H9 (cell line): ENCODE measurements around the gene CD164. TPM values are rescaled to one million over a fixed set of nuclear protein-coding genes. Genes with fewer than 3 reads are reported as not detected.

Source experiments
- DNase-seq: peaks from one replicate; pipeline ENCODE4 v3.0.0-alpha.2; 2017
- H2AFZ ChIP-seq: one replicate; pipeline ENCODE4 v1.6.1; 2013; ENCODE audit warnings: mild to moderate bottlenecking, low read length, control low read depth, moderate library complexity
- H2AK5ac ChIP-seq: 2 replicates; pipeline ENCODE4 v1.6.1; 2013; ENCODE audit warnings: low read length, control low read depth, mixed read lengths; ENCODE audit not compliant: insufficient read length
- H2BK120ac ChIP-seq: one replicate; pipeline ENCODE4 v1.6.1; 2013; ENCODE audit warnings: low read depth, mild to moderate bottlenecking, low read length, control low read depth, inconsistent platforms; ENCODE audit not compliant: poor library complexity, severe bottlenecking
- H2BK12ac ChIP-seq: 2 replicates; pipeline ENCODE4 v1.6.1; 2013; ENCODE audit warnings: low read length, control low read depth, mixed read lengths, low read depth; ENCODE audit not compliant: insufficient read length
- H2BK15ac ChIP-seq: 2 replicates; pipeline ENCODE4 v1.6.1; 2013; ENCODE audit warnings: low read depth, low read length, control low read depth
- H2BK20ac ChIP-seq: one replicate; pipeline ENCODE4 v1.6.1; 2013; ENCODE audit warnings: low read depth, mild to moderate bottlenecking, low read length, control low read depth, inconsistent platforms; ENCODE audit not compliant: poor library complexity, severe bottlenecking
- H2BK5ac ChIP-seq: 2 replicates; pipeline ENCODE4 v1.6.1; 2013; ENCODE audit warnings: low read length, control low read depth, mixed read lengths; ENCODE audit not compliant: insufficient read length
- H3K14ac ChIP-seq: 2 replicates; pipeline ENCODE4 v1.6.1; 2013; ENCODE audit warnings: low read length, control low read depth; ENCODE audit not compliant: insufficient read depth
- H3K18ac ChIP-seq: 2 replicates; pipeline ENCODE4 v1.6.1; 2013; ENCODE audit warnings: low read depth, mild to moderate bottlenecking, mixed read lengths, low read length, control low read depth; ENCODE audit not compliant: insufficient read length
- H3K23ac ChIP-seq: 2 replicates; pipeline ENCODE4 v1.6.1; 2013; ENCODE audit warnings: low read length, control low read depth, mixed read lengths, low read depth; ENCODE audit not compliant: insufficient read length
- H3K23me2 ChIP-seq: 2 replicates; pipeline ENCODE4 v1.6.1; 2013; ENCODE audit warnings: low read depth, mild to moderate bottlenecking, mixed read lengths, low read length, control low read depth; ENCODE audit not compliant: insufficient read length, poor library complexity, severe bottlenecking
- H3K27ac ChIP-seq: 2 replicates; pipeline ENCODE4 v1.5.1; 2013; ENCODE audit warnings: low read length, control low read depth, mixed read lengths, low read depth; ENCODE audit not compliant: insufficient read length
- H3K27me3 ChIP-seq: 2 replicates; pipeline ENCODE4 v1.6.1; 2013; ENCODE audit warnings: low read length, control low read depth, inconsistent platforms; ENCODE audit not compliant: insufficient read depth
- H3K4ac ChIP-seq: 2 replicates; pipeline ENCODE4 v1.6.1; 2013; ENCODE audit warnings: low read depth, mild to moderate bottlenecking, control low read depth, inconsistent platforms, low read length, moderate library complexity
- H3K4me1 ChIP-seq: 2 replicates; pipeline ENCODE4 v1.6.1; 2013; ENCODE audit warnings: low read length, control low read depth, inconsistent platforms; ENCODE audit not compliant: insufficient read depth
- H3K4me2 ChIP-seq: 2 replicates; pipeline ENCODE4 v1.6.1; 2013; ENCODE audit warnings: low read length, control low read depth, mixed read lengths; ENCODE audit not compliant: insufficient read length, insufficient read depth
- H3K56ac ChIP-seq: 2 replicates; pipeline ENCODE4 v1.6.1; 2013; ENCODE audit warnings: low read depth, mild to moderate bottlenecking, mixed read lengths, low read length, control low read depth; ENCODE audit not compliant: insufficient read length
- H3K79me1 ChIP-seq: 2 replicates; pipeline ENCODE4 v1.6.1; 2013; ENCODE audit warnings: low read depth, mild to moderate bottlenecking, moderate library complexity, low read length, control low read depth, inconsistent platforms; ENCODE audit not compliant: insufficient read depth, poor library complexity, severe bottlenecking
- H3K79me2 ChIP-seq: 2 replicates; pipeline ENCODE4 v1.6.1; 2013; ENCODE audit warnings: low read length, control low read depth, inconsistent platforms; ENCODE audit not compliant: insufficient read depth
- H3K9ac ChIP-seq: 2 replicates; pipeline ENCODE4 v1.6.1; 2013; ENCODE audit warnings: low read length, control low read depth, mixed read lengths; ENCODE audit not compliant: insufficient read length; ENCODE audit errors: extremely low read depth
- H3K9me3 ChIP-seq: one replicate; pipeline ENCODE4 v1.6.1; 2013; ENCODE audit warnings: low read depth, low read length, inconsistent platforms; ENCODE audit not compliant: control insufficient read depth
- H3T11ph ChIP-seq: one replicate; pipeline ENCODE4 v1.6.1; 2013; ENCODE audit warnings: mild to moderate bottlenecking, low read length, control low read depth, inconsistent platforms
- H4K20me1 ChIP-seq: one replicate; pipeline ENCODE4 v1.6.1; 2013; ENCODE audit not compliant: control insufficient read depth, insufficient read length, insufficient read depth
- H4K5ac ChIP-seq: 2 replicates; pipeline ENCODE4 v1.6.1; 2013; ENCODE audit warnings: low read depth, mild to moderate bottlenecking, mixed read lengths, low read length, control low read depth; ENCODE audit not compliant: insufficient read length
- H4K8ac ChIP-seq: replicated peaks from 2 replicates; pipeline ENCODE4 v1.6.1; 2013; ENCODE audit warnings: low read length, control low read depth, mixed read lengths, low read depth; ENCODE audit not compliant: insufficient read length
- H4K91ac ChIP-seq: 2 replicates; pipeline ENCODE4 v1.6.1; 2013; ENCODE audit warnings: low read depth, mild to moderate bottlenecking, moderate library complexity, mixed read lengths, low read length, control low read depth; ENCODE audit not compliant: insufficient read length
- H3K27ac Mint-ChIP-seq, 3 experiments: 2 replicates in 2 of 3; 3 replicates in 1 of 3; pipeline ENCODE4 v1.8.0; 2020 to 2021; ENCODE audit warnings: mixed read lengths in 3 of 3, mild to moderate bottlenecking in 1 of 3, moderate library complexity in 1 of 3
- H3K27me3 Mint-ChIP-seq: 2 replicates; pipeline ENCODE4 v1.8.0; 2021; ENCODE audit warnings: low read depth, mild to moderate bottlenecking, moderate library complexity, mixed read lengths
- H3K36me3 Mint-ChIP-seq, 3 experiments: 2 replicates in 2 of 3; 3 replicates in 1 of 3; pipeline ENCODE4 v1.8.0; 2020 to 2021; ENCODE audit warnings: low read depth in 3 of 3, mixed read lengths in 3 of 3; ENCODE audit not compliant: insufficient read depth in 1 of 3
- H3K4me1 Mint-ChIP-seq, 2 experiments: 2 replicates each; pipeline ENCODE4 v1.8.0; 2020; ENCODE audit warnings: mixed read lengths in 2 of 2
- H3K4me3 Mint-ChIP-seq, 2 experiments: 2 replicates in 1 of 2; 3 replicates in 1 of 2; pipeline ENCODE4 v1.8.0; 2020 to 2021; ENCODE audit warnings: mild to moderate bottlenecking in 2 of 2, mixed read lengths in 2 of 2, moderate library complexity in 1 of 2
- H3K9me3 Mint-ChIP-seq, 2 experiments: 2 replicates in 1 of 2; 3 replicates in 1 of 2; pipeline ENCODE4 v1.8.0; 2020; ENCODE audit warnings: mild to moderate bottlenecking in 2 of 2, mixed read lengths in 2 of 2, moderate library complexity in 1 of 2
- total RNA-seq: library from RNA; stranded (reverse); gene quantifications from 2 replicates; pipeline ENCODE4 v1.2.1, GENCODE V29; 2021
- TF ChIP-seq, protein P1 (sequence below): fragments of 200-600 bp; sonication (generic); conservative IDR thresholded peaks from 3 replicates; pipeline ENCODE4 v1.8.0; 2021; ENCODE audit warnings: antibody characterized with exemption, mild to moderate bottlenecking

Gene CD164
- total RNA-seq, 1 experiment from 2014 or later: 130 TPM

GRCh38 chr6:109358204-109358603 lies 24.1 kb downstream of the CD164 start:
- no peak overlapping the region for H4K5ac ChIP-seq
- H4K8ac ChIP-seq: no peak overlapping the region
- no peak overlapping the region for H3T11ph ChIP-seq
- no peak overlapping the region for H2BK12ac ChIP-seq
- no peak overlapping the region for H3K4ac ChIP-seq
- H3K56ac ChIP-seq: no peak overlapping the region
- no peak overlapping the region for H3K23ac ChIP-seq
- H3K23me2 ChIP-seq: no peaks in the 10 kb centered on the region
- no peak overlapping the region for H3K4me2 ChIP-seq
- no peak overlapping the region for H3K27ac ChIP-seq
- no peak overlapping the region for H3K14ac ChIP-seq
- Mint-ChIP-seq H3K4me1 (peaks cover 0 to 4% of the 10 kb centered on the region in 2 experiments; a peak in 3 of 4 replicates), H3K9me3 (peaks cover 6 to 14% of the 10 kb centered on the region in 2 experiments; a peak in 4 of 5 replicates), H3K4me3 (no peak overlapping the region), H3K36me3 (peaks cover 60 to 69% (median 62%) of the 10 kb centered on the region in 3 experiments), H3K27ac (no peak overlapping the region), H3K27me3 (no peaks in the 10 kb centered on the region)
- H3K9me3 ChIP-seq: peaks cover 7% of the 10 kb centered on the region
- H2AK5ac ChIP-seq: no peak overlapping the region
- no peaks in the 10 kb centered on the region for H3K4me1 ChIP-seq
- H2AFZ ChIP-seq: no peak overlapping the region
- H3K27me3 ChIP-seq: no peaks in the 10 kb centered on the region
- H2BK20ac ChIP-seq: no peak overlapping the region
- H4K20me1 ChIP-seq: no peaks in the 10 kb centered on the region
- no peak overlapping the region for H2BK15ac ChIP-seq
- H3K79me2 ChIP-seq: no peaks in the 10 kb centered on the region
- no peak overlapping the region for H3K18ac ChIP-seq
- TF ChIP-seq, protein P1, sequence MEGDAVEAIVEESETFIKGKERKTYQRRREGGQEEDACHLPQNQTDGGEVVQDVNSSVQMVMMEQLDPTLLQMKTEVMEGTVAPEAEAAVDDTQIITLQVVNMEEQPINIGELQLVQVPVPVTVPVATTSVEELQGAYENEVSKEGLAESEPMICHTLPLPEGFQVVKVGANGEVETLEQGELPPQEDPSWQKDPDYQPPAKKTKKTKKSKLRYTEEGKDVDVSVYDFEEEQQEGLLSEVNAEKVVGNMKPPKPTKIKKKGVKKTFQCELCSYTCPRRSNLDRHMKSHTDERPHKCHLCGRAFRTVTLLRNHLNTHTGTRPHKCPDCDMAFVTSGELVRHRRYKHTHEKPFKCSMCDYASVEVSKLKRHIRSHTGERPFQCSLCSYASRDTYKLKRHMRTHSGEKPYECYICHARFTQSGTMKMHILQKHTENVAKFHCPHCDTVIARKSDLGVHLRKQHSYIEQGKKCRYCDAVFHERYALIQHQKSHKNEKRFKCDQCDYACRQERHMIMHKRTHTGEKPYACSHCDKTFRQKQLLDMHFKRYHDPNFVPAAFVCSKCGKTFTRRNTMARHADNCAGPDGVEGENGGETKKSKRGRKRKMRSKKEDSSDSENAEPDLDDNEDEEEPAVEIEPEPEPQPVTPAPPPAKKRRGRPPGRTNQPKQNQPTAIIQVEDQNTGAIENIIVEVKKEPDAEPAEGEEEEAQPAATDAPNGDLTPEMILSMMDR: no peak
- no peak for DNase-seq
- H2BK5ac ChIP-seq: no peak overlapping the region
- H3K9ac ChIP-seq: no peak overlapping the region
- no peaks in the 10 kb centered on the region for H3K79me1 ChIP-seq
- no peak overlapping the region for H2BK120ac ChIP-seq
- no peak overlapping the region for H4K91ac ChIP-seq
